NCI-H345 (cell line): ENCODE measurements around the gene KRT2.

Experiments
- DNase-seq: peaks from one replicate; lab custom pipeline; 2025; lab: John Stamatoyannopoulos, UW

The KRT2 gene

GRCh38 chr12:52651726-52652261, at the start of gene KRT2:
Gene KRT2, minus strand, starts transcription at chr12:52652211. Its CDS starts 69 bp downstream, at chr12:52652142.
- no peak for DNase-seq

- DNase-seq, result no peak
Observed at GRCh38 chr12:52701281-52701680, 49.3 kb upstream of the KRT2 start.

- DNase-seq, result no peak
Observed at GRCh38 chr12:52699960-52700359, 47.9 kb upstream of the KRT2 start.

GRCh38 chr12:52699373-52699772, 47.4 kb upstream of the KRT2 start:
- DNase-seq, result no peak

GRCh38 chr12:52698651-52699340, 46.8 kb upstream of the KRT2 start:
- no peak for DNase-seq

- no peak for DNase-seq
Observed at GRCh38 chr12:52697058-52697582, 45.1 kb upstream of the KRT2 start.

- no peak for DNase-seq
Observed at GRCh38 chr12:52696588-52696987, 44.6 kb upstream of the KRT2 start.

- DNase-seq, result no peak
Observed at GRCh38 chr12:52695039-52695438, 43.0 kb upstream of the KRT2 start.

- no peak for DNase-seq
Observed at GRCh38 chr12:52694151-52694550, 42.1 kb upstream of the KRT2 start.

- no peak for DNase-seq
Observed at GRCh38 chr12:52693261-52693660, 41.2 kb upstream of the KRT2 start.

GRCh38 chr12:52692254-52692653, 40.2 kb upstream of the KRT2 start:
- DNase-seq, result no peak

- no peak for DNase-seq
Observed at GRCh38 chr12:52691841-52692150, 39.8 kb upstream of the KRT2 start.

GRCh38 chr12:52691076-52691840, 39.2 kb upstream of the KRT2 start:
- peak; percentile 47 for DNase-seq

- no peak for DNase-seq
Observed at GRCh38 chr12:52690351-52691075, 38.5 kb upstream of the KRT2 start.

- DNase-seq, result no peak
Observed at GRCh38 chr12:52689936-52690335, 37.9 kb upstream of the KRT2 start.

- no peak for DNase-seq
Observed at GRCh38 chr12:52689239-52689638, 37.2 kb upstream of the KRT2 start.

- no peak for DNase-seq
Observed at GRCh38 chr12:52688481-52688880, 36.5 kb upstream of the KRT2 start.

GRCh38 chr12:52687497-52688385, 35.7 kb upstream of the KRT2 start:
- no peak for DNase-seq

GRCh38 chr12:52686756-52687487, 34.9 kb upstream of the KRT2 start:
- no peak for DNase-seq

- no peak for DNase-seq
Observed at GRCh38 chr12:52686063-52686462, 34.1 kb upstream of the KRT2 start.

- no peak for DNase-seq
Observed at GRCh38 chr12:52685406-52685890, 33.4 kb upstream of the KRT2 start.
